MCF 10A (cell line): ENCODE measurements around the gene SYNGR2. TPM values are rescaled to one million over a fixed set of nuclear protein-coding genes. Genes with fewer than 3 reads are reported as not detected.
A peak's percentile ranks its signal among the peaks of the same experiment; 100 is the strongest.

Source experiments
- BruUV-seq: library from RNA; stranded (reverse); fragments of 400-500 nt; replicated peaks from 2 replicates; lab custom pipeline; 2021; lab: Mats Ljungman, UMichigan
- CTCF ChIA-PET: fragments of 300-600 bp; sonication (Branson Sonifier 250); formaldehyde crosslinking; extraction: SDS; loops from one replicate; lab custom pipeline; 2021; ENCODE audit warnings: antibody characterized with exemption, inconsistent platforms; lab: Yijun Ruan, JAX
- POLR2A ChIA-PET: fragments of 300-600, 350-650 bp; sonication (Branson Sonifier 250); formaldehyde crosslinking; extraction: SDS; loops from one replicate; lab custom pipeline; 2020; ENCODE audit warnings: antibody characterized with exemption, inconsistent platforms; lab: Yijun Ruan, JAX
- DNase-seq: peaks from one replicate; pipeline ENCODE4 v3.0.0-alpha.2; 2018; ENCODE audit not compliant: unreplicated experiment
- H3K27ac Mint-ChIP-seq: one replicate; pipeline ENCODE4 v1.8.0; 2022; ENCODE audit warnings: mild to moderate bottlenecking, low read depth, mixed read lengths; ENCODE audit not compliant: unreplicated experiment
- H3K27me3 Mint-ChIP-seq: one replicate; pipeline ENCODE4 v1.8.0; 2022; ENCODE audit warnings: mixed read lengths; ENCODE audit not compliant: insufficient read depth, unreplicated experiment
- H3K36me3 Mint-ChIP-seq: one replicate; pipeline ENCODE4 v1.8.0; 2022; ENCODE audit warnings: mild to moderate bottlenecking, moderate library complexity, mixed read lengths; ENCODE audit not compliant: insufficient read depth, unreplicated experiment
- H3K4me1 Mint-ChIP-seq: one replicate; pipeline ENCODE4 v1.8.0; 2022; ENCODE audit warnings: mixed read lengths; ENCODE audit not compliant: insufficient read depth, unreplicated experiment
- H3K4me3 Mint-ChIP-seq: one replicate; pipeline ENCODE4 v1.8.0; 2022; ENCODE audit warnings: mild to moderate bottlenecking, moderate library complexity, mixed read lengths; ENCODE audit not compliant: unreplicated experiment
- H3K9me3 Mint-ChIP-seq: one replicate; pipeline ENCODE4 v1.8.0; 2022; ENCODE audit warnings: mixed read lengths; ENCODE audit not compliant: unreplicated experiment
- CTCF ChIP-seq: fragments of 200-600 bp; IDR thresholded peaks from one replicate; pipeline ENCODE4 v1.8.0; 2022; ENCODE audit warnings: antibody characterized with exemption, mild to moderate bottlenecking; ENCODE audit not compliant: unreplicated experiment
- intact Hi-C: fragments of 100-400 bp; cut with micrococcal nuclease; formaldehyde crosslinking; loops from 2 replicates; pipeline ENCODE4 v1.14.1; 2022
- total RNA-seq: library from RNA; stranded (reverse); gene quantifications from 2 replicates; pipeline ENCODE4 v1.2.3, GENCODE V29; 2022

The SYNGR2 gene
- total RNA-seq, 1 experiment from 2014 or later = 52.2 TPM

GRCh38 chr17:78127888-78128550 lies 40.4 kb upstream of the SYNGR2 start:
- no peaks in the 10 kb centered on the region for H3K4me1 Mint-ChIP-seq
- no peak for DNase-seq
- no peaks in the 10 kb centered on the region for H3K27me3 Mint-ChIP-seq
- H3K4me3 Mint-ChIP-seq = peak overlapping the region; percentile 77
- intact Hi-C loops = no loop called here
- no peak overlapping the region for H3K27ac Mint-ChIP-seq
- no peak for TF ChIP-seq CTCF
- POLR2A ChIA-PET = interaction anchor here (0.6 to 3.0 kb wide), 8 partner anchors 11 to 806 kb away, joined by 3 to 14 read pairs (median 4); partner anchors contain the start of genes AFMID and TK1
- peaks cover 11% of the 10 kb centered on the region for H3K36me3 Mint-ChIP-seq
- BruUV-seq = no TSS peak
- H3K9me3 Mint-ChIP-seq = no peaks in the 10 kb centered on the region
- CTCF ChIA-PET = interaction anchor here (0.7 to 2.2 kb wide), 9 partner anchors 12 to 233 kb away, joined by 3 to 9 read pairs (median 5); no protein-coding TSS in a partner anchor

DNA sequence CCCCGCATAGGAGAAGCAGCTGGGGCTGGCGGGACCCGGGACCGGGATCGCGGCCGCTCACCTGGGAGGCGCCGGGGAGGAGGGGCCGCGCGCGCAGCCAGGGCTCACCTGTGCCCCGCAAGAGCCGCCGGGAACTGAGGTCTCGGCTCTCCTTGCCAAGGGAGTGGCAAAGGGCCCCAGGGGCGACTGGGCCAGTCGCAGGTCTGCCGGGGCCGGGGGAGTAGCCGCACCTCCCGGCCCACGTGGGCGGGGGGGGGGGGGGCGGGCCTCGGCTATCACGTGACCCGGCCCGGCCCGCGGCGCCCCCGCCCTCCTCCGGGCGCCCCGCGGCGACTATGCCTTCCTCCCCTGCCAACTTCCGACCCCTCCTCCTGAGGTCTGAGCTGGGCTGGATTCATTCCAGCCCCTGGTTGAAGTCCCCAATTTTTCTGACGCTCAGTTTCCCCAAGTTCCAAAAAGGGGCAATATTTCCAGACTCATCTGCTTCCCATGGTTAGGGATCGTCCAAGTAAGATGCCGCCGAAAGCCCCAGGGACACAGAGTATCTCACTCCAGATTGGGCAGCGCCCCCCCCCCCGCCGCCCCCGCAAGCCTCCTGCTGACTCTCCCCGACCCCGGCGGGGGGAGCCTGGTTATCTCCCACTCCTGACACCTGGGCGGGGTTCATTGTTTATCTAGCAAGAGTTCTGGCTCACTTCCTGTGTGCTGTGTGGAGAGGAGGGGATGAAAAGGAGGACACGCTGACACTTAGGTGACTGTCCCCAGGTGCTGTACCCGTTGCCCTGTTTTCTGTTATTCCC lies 39.6 kb upstream of the SYNGR2 start, which contains the start of gene TMC6:
Gene TMC6, minus strand, starts transcription at position 205 of the 800 bp plus-strand sequence. CDS start 1,923 bp downstream, outside the sequence.
- Mint-ChIP-seq H3K4me1 (no peaks in the 10 kb centered on the region), H3K4me3 (peak within 1 kb of the TSS; percentile 77), H3K27me3 (peaks cover 5% of the 10 kb centered on the region), H3K36me3 (peaks cover 6% of the 10 kb centered on the region), H3K27ac (no peak within 1 kb of the TSS), H3K9me3 (no peaks in the 10 kb centered on the region)
- no peak for TF ChIP-seq CTCF
- peak; percentile 56 for DNase-seq
- intact Hi-C loops = no loop called here
- BruUV-seq = no TSS peak
- ChIA-PET POLR2A (interaction anchor here (0.6 to 3.0 kb wide), 7 partner anchors 11 to 807 kb away, joined by 3 to 14 read pairs (median 4); partner anchors contain the start of genes AFMID and TK1), CTCF (interaction anchor here (0.7 to 2.2 kb wide), 7 partner anchors 13 to 232 kb away, joined by 3 to 9 read pairs (median 5); no protein-coding TSS in a partner anchor)

- no peak for DNase-seq
- no peak for TF ChIP-seq CTCF
- H3K27me3 Mint-ChIP-seq = peaks cover 13% of the 10 kb centered on the region
- H3K4me3 Mint-ChIP-seq = peak overlapping the region; percentile 77
- intact Hi-C loops = no loop called here
- CTCF ChIA-PET = interaction anchor here (1.0 kb wide), 1 partner anchor 122 kb away, joined by 4 read pairs; no protein-coding TSS in a partner anchor
- BruUV-seq = no TSS peak
- no peaks in the 10 kb centered on the region for H3K4me1 Mint-ChIP-seq
- H3K27ac Mint-ChIP-seq = no peak overlapping the region
- peaks cover 4% of the 10 kb centered on the region for H3K36me3 Mint-ChIP-seq
- H3K9me3 Mint-ChIP-seq = no peaks in the 10 kb centered on the region
- POLR2A ChIA-PET = interaction anchor here (3.0 kb wide), 1 partner anchor 13 kb away, joined by 14 read pairs; no protein-coding TSS in a partner anchor
Measured at GRCh38 chr17:78129351-78130089, 38.9 kb upstream of the SYNGR2 start.
